Hepatocyte (in vitro differentiated cells): ENCODE data around the gene FKBP4.

Experiments
- EZH2 ChIP-seq: fragments of 200-600 bp; sonication (generic); IDR thresholded peaks from 2 replicates; pipeline ENCODE4 v1.6.1; 2016; ENCODE audit warnings: antibody characterized with exemption, mild to moderate bottlenecking, borderline replicate concordance
- EZH2phosphoT487 ChIP-seq: fragments of 200-600 bp; sonication (generic); IDR thresholded peaks from one replicate; pipeline ENCODE4 v1.6.1; 2018; ENCODE audit warnings: antibody characterized with exemption, mild to moderate bottlenecking, low read depth, moderate library complexity; ENCODE audit not compliant: unreplicated experiment, severe bottlenecking
- TF ChIP-seq, protein P1 (sequence below): fragments of 200-600 bp; sonication (generic); IDR thresholded peaks from 2 replicates; pipeline ENCODE4 v1.5.1; 2016; ENCODE audit warnings: antibody characterized with exemption, mild to moderate bottlenecking; ENCODE audit not compliant: poor library complexity

DNA sequence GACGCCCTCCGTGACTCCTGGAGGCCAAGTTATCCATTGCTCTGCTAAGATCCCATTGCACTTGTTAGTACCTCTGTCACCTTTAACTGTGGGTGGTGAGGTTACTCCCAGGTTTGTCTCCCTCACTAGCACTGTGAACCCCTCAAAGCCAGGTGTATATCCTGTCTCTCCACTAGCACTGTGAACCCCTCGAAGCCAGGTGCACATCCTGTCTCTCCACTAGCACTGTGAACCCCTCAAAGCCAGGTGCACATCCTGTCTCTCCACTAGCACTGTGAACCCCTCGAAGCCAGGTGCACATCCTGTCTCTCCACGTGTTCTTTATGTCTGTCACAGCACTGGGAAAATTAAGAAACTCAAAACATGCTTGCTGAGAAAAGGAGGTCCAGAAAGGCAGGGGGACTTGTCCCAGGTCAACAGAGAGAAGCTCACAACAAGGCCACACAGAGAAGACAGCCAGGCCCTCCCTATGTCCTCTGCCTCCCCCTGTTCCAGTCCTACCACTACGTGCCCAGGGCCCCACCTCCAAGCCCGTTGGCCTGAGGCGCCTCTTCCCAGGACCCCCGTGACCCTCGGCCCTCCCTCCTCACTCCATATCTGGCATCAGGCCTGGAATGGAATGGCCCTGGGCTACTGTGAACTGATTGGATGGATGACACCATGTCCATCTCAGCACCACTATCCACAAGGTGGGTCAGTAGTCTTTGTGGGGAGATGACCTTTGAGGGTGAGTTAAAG, 26.4 kb upstream of the FKBP4 start:
- no peak for TF ChIP-seq EZH2
- no peak for TF ChIP-seq EZH2phosphoT487
- TF ChIP-seq, protein P1, sequence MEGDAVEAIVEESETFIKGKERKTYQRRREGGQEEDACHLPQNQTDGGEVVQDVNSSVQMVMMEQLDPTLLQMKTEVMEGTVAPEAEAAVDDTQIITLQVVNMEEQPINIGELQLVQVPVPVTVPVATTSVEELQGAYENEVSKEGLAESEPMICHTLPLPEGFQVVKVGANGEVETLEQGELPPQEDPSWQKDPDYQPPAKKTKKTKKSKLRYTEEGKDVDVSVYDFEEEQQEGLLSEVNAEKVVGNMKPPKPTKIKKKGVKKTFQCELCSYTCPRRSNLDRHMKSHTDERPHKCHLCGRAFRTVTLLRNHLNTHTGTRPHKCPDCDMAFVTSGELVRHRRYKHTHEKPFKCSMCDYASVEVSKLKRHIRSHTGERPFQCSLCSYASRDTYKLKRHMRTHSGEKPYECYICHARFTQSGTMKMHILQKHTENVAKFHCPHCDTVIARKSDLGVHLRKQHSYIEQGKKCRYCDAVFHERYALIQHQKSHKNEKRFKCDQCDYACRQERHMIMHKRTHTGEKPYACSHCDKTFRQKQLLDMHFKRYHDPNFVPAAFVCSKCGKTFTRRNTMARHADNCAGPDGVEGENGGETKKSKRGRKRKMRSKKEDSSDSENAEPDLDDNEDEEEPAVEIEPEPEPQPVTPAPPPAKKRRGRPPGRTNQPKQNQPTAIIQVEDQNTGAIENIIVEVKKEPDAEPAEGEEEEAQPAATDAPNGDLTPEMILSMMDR, result no peak
